Prostate gland (tissue), 2 donors: ENCODE data around the gene EPHB2. TPM values are rescaled to one million over a fixed set of nuclear protein-coding genes. Genes with fewer than 3 reads are reported as not detected.

Experiments
- DNase-seq: peaks from one replicate; pipeline ENCODE4 v3.0.0-alpha.2; 2019; ENCODE audit warnings: low spot score
- H3K27ac ChIP-seq, 2 donors: fragments of 200-600 bp; sonication (generic); 2 replicates each; pipeline ENCODE4 v1.5.1; 2017 to 2019
- H3K27me3 ChIP-seq: fragments of 200-600 bp; sonication (generic); replicated peaks from 2 replicates; pipeline ENCODE4 v1.5.1; 2019; ENCODE audit not compliant: insufficient read depth
- H3K36me3 ChIP-seq, 2 donors: fragments of 200-600 bp; sonication (generic); 1 replicate in 1 of 2; 2 replicates in 1 of 2; pipeline versions ENCODE4 v1.5.1 to v1.8.1; 2017 to 2019
- H3K4me1 ChIP-seq: fragments of 200-600 bp; sonication (generic); replicated peaks from 2 replicates; pipeline ENCODE4 v1.5.1; 2019
- H3K4me3 ChIP-seq, 2 donors: fragments of 200-600 bp; sonication (generic); 2 replicates each; pipeline ENCODE4 v1.5.1; 2017 to 2019
- H3K9me3 ChIP-seq: fragments of 200-600 bp; sonication (generic); 2 replicates; pipeline ENCODE4 v1.5.1; 2017
- CTCF ChIP-seq, 4 experiments: fragments of 200-600 bp in 2 of 4; fragments of 450-650 bp in 2 of 4; sonication (generic) in 2 of 4; IDR thresholded peaks; 1 replicate in 3 of 4; 2 replicates in 1 of 4; pipeline ENCODE4 v1.5.1; 2016 to 2019; ENCODE audit warnings: antibody characterized with exemption in 4 of 4, mild to moderate bottlenecking in 2 of 4, moderate library complexity in 2 of 4
- POLR2A ChIP-seq: fragments of 450-650 bp; IDR thresholded peaks from one replicate; pipeline ENCODE4 v1.6.1; 2016; ENCODE audit warnings: antibody characterized with exemption, mild to moderate bottlenecking
- POLR2AphosphoS5 ChIP-seq: sonication (generic); formaldehyde crosslinking; IDR thresholded peaks from one replicate; pipeline ENCODE4 v1.6.1; 2017; ENCODE audit warnings: antibody characterized with exemption
- WGBS: methylation state at CpG from one replicate; pipeline ENCODE4 v1.1.5; 2018; 5-methylcytosine and 5-hydroxymethylcytosine counted together
- intact Hi-C: fragments of 100-400 bp; cut with DNase I; formaldehyde crosslinking; loops from one replicate; pipeline ENCODE4 v1.14.2; 2022
- total RNA-seq, 2 donors: library from RNA; depleted of rRNA; stranded (reverse); fragments of >200 nt; gene quantifications; one replicate each; pipeline ENCODE4 v1.1.0, GENCODE V29; 2016

The EPHB2 gene
- total RNA-seq, 2 donors from 2014 or later, result 6.4 to 7.4 TPM

- H3K4me1 ChIP-seq, result peaks cover 13% of the 10 kb centered on the region
- no peaks in the 10 kb centered on the region for H3K36me3 ChIP-seq
- H3K27me3 ChIP-seq, result no peaks in the 10 kb centered on the region
- peak; percentile 75 for DNase-seq
- intact Hi-C loops, result no loop called here
- 41% methylated on average over 15 of the region's 15 CpGs for WGBS
- H3K9me3 ChIP-seq, result no peaks in the 10 kb centered on the region
- no peak overlapping the region for H3K4me3 ChIP-seq
- H3K27ac ChIP-seq, result peak overlapping the region; percentile 55 to 63
- TF ChIP-seq CTCF (IDR thresholded peaks at IDR 0.05) (no peak), POLR2A (peak; percentile 31), POLR2AphosphoS5 (peak; percentile 72)
These were observed 116.3 kb downstream of the EPHB2 start for GRCh38 chr1:22826604-22827580.

DNA sequence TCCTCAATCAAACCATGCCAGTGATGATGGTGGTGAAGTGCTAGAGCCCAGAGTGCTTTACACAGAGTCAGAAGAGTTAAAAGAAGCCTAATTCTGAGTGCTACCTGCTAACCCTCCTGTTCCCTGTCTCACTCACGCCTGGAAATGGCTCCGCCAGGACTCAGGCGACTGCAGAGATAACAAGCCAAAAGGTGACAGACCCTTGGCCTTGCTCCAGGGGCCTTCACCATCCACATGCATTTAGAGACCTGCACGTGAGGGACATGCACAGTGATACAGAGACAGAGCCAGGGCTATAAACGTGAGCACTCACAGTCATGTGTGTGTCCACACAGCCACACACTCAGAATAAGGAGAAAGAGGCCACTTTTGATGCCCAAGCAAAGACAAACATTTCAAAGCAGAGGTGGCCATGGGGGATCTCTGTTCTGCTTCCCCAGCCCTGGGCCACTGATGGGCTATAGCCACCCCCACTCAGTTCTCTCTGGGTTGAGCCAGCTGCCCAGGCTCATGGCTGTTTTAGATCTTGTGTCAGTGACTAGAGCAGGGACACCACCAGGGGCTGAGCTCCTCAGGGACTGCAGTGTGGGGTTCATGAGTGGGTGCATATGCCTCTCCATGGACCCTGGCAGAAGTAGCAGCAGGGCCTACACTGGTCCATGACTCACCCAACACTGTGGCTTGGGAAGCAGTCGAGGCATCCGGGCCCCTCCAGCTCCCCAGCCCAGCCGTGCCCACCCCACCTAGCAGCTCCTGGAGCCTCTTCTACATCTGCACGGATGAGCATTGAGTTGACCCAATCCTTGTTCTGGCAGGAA is 117.2 kb downstream of the EPHB2 start:
- no peak for DNase-seq
- 51% methylated on average over 9 of the region's 9 CpGs for WGBS
- Histone ChIP-seq H3K27ac (no peak overlapping the region), H3K27me3 (no peaks in the 10 kb centered on the region), H3K4me1 (peaks cover 13% of the 10 kb centered on the region), H3K4me3 (no peak overlapping the region), H3K36me3 (no peaks in the 10 kb centered on the region), H3K9me3 (no peaks in the 10 kb centered on the region)
- no peak for TF ChIP-seq CTCF (IDR thresholded peaks at IDR 0.05)
- no peak for TF ChIP-seq POLR2A
- TF ChIP-seq POLR2AphosphoS5, result no peak
- intact Hi-C loops, result no loop called here

- Histone ChIP-seq H3K4me3 (no peak overlapping the region), H3K9me3 (no peaks in the 10 kb centered on the region), H3K4me1 (peaks cover 13% of the 10 kb centered on the region), H3K36me3 (no peaks in the 10 kb centered on the region), H3K27me3 (no peaks in the 10 kb centered on the region), H3K27ac (peak overlapping the region; percentile 10 to 30)
- peak; percentile 65 for DNase-seq
- intact Hi-C loops, result no loop called here
- WGBS, result 47% methylated on average over 15 of the region's 15 CpGs
- no peak for TF ChIP-seq CTCF (IDR thresholded peaks at IDR 0.05)
- peak; percentile 71 for TF ChIP-seq POLR2AphosphoS5
- peak; percentile 20 for TF ChIP-seq POLR2A
These were observed 118.1 kb downstream of the EPHB2 start for GRCh38 chr1:22828484-22829308.

- Histone ChIP-seq H3K4me1 (peaks cover 13% of the 10 kb centered on the region), H3K27ac (peak overlapping the region; percentile 10 to 30), H3K4me3 (no peak overlapping the region), H3K9me3 (no peaks in the 10 kb centered on the region), H3K27me3 (no peaks in the 10 kb centered on the region), H3K36me3 (no peaks in the 10 kb centered on the region)
- TF ChIP-seq CTCF (IDR thresholded peaks at IDR 0.05) (no peak), POLR2A (no peak), POLR2AphosphoS5 (no peak)
- DNase-seq, result no peak
- 30% methylated on average over 12 of the region's 12 CpGs for WGBS
- intact Hi-C loops, result no loop called here
These were observed 118.8 kb downstream of the EPHB2 start for GRCh38 chr1:22829309-22829989.
